Measurements from ENCODE around the gene CCNB2.

Gene CCNB2

GRCh38 chr15:59174151-59174834, 69.3 kb downstream of the CCNB2 start (continued):
- TF ChIP-seq ZNF449 (tag by site-specific recombination; IDR thresholded peaks at IDR 0.05): no peak
- no peak for TF ChIP-seq PRDM1 (tag by site-specific recombination; IDR thresholded peaks at IDR 0.05)
- no peak for TF ChIP-seq GLI4 (tag by site-specific recombination; IDR thresholded peaks at IDR 0.05)
